SHP77 treated with DMSO at 0.1 percent for 48 hours (cell line): ENCODE results near the gene SCFD2.
"Not testable (repeated sequence)": the region's sequence is repeated elsewhere in the genome, so short reads cannot be mapped to it uniquely, and the experiment has no call there.

Experiments used
- DNase-seq: peaks from one replicate; lab custom pipeline; 2025; lab: John Stamatoyannopoulos, UW

The SCFD2 gene

DNA sequence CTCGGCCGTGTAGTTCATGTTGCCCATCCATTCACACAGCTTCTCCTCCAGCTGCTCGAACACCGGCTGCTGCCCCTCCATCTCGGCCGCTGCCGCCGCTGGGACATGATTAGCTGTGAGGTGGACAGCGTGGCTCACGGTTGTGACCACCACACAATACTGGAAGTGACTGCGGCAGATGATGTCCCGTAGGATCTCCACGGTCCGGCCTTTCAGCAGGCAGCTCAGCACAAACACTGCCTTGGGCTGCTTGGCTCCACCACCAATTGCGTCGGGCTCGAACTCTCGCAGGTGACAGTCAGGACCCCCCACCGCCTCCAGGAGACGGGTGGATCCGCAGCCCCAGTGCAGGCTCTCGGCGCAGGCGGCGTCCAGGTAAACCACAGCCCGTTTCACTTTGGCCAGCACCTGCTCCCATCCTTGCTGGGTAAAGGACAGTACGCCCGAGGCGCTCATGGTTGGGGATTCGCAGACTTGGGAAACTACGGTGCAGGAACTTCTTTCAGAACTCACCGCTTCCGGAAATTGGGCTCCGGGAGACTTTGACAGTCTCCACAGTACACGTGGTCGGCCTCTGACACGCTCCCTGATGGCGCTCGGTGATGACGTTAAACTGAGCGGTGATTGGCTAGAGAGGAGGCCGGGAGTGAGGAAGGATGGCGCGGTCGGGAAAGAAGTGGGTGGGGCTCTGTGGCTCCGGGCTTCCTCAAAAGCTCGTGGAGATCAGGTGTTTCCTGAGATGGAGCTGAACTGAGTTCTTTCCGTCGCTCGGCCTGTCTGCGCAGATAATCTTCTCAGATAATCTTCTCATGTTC is at the start of gene SCFD2:
Gene SCFD2 (minus strand): TSS at position 576 of the 815 bp plus-strand sequence.
- DNase-seq: peak; percentile 98

GRCh38 chr4:53409479-53409878 is 43.6 kb upstream of the SCFD2 start:
- DNase-seq: not testable (repeated sequence)

GRCh38 chr4:53380221-53380620 is 14.4 kb upstream of the SCFD2 start:
- DNase-seq: no peak

DNA sequence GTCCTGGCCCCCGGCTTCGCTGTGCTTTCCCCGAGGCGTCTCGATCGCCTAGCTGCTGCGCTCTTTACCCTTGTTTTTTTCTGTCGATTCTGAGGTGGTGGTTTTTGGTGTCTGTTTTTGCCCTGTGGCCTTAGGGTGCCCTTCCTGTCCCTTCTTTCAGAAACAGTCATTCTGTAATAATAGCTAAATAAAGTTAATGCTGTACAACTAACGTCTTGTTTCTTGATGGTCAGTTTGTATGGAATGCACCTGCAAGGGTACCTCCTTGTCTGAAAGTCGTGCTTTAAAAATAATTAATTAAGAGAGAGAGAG is 12.3 kb upstream of the SCFD2 start:
- DNase-seq: no peak

GRCh38 chr4:53377319-53378170 is 11.7 kb upstream of the SCFD2 start, which contains the start of gene FIP1L1:
FIP1L1 (plus strand) TSS chr4:53377641; CDS start chr4:53377839, 198 bp downstream.
- peak; percentile 94 for DNase-seq

DNA sequence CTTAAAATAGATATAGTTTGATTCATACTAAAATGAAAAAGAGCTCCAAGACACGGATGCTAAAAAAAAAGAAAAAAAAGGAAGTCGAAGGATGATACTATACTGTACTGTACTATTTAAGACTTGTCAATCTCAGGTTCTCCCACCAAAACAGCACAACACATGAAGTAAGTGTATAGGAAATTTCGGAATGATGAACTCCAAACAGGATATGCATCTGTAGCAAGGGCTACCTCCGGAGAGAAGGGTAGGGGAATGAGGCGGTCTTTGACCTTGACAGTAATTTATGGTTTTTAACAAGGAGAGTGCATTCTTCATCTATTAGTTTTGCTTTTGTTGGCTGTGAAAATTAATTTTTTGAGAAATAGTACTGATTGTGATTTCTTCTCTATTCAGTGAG is 11.0 kb upstream of the SCFD2 start:
- DNase-seq: peak; percentile 59

DNA sequence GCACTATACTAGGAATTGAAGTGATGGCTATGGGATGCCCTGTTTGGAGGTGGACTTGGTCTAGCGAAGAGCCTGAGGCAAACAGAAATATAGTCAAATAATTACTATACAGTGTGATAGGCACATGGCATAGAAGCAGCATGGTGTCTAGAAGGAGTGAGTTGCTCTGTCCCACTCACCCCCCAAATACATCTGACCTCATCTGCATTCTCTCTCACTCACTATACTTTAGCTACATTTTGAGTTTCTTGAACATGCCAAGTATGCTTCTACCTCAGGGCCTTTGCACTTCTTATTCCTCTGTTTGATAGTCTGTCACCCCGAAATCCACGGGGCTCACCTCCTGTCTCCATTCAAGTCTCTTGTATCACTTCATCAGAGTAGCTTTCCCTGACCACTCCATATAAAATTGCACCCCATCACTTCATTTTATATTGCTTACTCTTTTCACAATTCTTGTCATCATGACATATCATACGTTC is 9.0 kb upstream of the SCFD2 start:
- no peak for DNase-seq

DNA sequence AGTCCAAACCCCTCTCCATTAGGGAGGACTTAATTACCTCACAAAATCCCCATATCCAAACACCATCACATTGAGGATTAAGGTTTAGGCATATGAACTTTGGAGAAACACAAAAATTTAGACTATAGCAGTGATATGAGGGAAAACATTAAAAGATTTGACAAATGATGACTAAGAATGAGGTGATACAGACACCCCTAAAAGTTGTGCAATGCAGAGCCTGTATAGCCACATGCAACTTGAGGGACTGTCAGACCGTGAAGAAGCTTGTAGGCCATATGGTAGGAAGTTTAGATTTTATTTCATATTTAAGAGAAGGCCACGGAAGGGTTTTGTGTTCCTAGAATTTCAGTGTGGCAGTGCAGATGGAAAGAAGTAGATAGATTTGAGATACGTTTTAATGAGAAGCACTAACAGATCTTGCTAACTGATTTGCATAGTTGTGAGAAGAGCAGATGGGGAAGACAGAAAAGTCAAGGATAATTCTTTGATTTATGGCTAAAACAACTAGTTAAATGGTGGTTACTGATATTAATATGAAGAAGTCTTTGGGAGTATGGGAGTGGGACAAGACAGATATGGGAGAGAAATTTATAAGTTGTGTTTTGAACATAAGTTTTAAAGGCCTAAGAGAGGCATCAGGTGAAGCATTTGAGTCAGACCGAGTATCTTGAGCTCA is 6.1 kb upstream of the SCFD2 start:
- DNase-seq: no peak

- no peak for DNase-seq
These were observed 5.2 kb upstream of the SCFD2 start for GRCh38 chr4:53371049-53371448.

- no peak for DNase-seq
These were observed 1.9 kb upstream of the SCFD2 start for GRCh38 chr4:53367721-53368120.

DNA sequence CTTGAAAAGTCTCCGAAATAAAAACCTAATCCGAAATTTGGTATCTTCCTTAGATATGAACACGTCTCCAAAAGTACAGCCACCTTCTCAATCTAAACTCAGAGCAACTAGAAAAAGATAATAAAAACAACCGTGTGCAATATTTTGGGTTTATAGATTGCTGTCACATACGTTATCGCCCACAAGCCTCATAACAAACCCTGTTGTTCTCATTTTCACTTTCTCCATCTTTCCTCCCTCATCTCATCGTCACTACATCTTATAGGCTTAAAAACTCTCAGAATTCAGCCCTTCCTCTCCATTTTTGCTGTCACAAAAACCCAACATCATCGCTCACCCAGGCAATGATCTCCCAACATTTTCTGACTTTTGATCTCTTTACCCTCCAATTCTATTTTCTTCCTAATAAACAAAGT is 448 bp upstream of the SCFD2 start:
- no peak for DNase-seq

DNA sequence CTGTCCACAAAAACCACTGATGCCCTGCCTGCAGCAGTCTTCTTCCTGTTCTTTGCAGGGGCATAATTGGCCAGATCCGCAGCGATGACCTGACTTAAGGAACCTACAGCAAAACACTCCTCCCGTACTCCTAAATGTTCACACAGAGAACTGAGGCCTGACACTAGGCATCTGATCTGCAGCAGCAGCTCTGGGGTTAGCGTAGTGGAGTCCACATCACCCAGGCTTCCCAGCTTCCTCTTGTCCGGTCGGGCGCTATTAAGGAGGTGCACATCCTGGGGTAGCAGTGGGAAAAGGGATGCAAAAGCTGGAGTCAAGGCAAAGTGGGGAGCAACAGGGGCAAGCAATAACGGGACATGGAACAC is 758 bp downstream of the SCFD2 start:
- no peak for DNase-seq

DNA sequence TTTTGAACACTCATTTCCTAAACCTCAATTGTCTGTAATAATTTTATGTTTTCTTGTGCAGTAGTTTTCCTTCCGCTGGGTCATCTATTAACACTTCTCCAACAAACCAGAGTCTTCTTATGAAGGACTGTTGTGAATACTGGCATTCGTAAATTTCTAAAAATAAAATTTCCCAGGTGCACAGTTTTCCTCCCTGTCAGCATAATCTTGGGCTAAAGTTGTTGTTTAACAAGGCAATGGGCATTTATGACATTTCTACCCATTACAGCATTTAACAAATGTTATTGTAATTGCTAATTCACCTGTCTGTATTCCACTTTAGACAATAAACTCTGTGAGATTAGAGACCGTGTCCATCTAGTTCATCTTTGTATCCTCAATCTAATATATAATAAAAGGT is 1.2 kb downstream of the SCFD2 start:
- no peak for DNase-seq

DNA sequence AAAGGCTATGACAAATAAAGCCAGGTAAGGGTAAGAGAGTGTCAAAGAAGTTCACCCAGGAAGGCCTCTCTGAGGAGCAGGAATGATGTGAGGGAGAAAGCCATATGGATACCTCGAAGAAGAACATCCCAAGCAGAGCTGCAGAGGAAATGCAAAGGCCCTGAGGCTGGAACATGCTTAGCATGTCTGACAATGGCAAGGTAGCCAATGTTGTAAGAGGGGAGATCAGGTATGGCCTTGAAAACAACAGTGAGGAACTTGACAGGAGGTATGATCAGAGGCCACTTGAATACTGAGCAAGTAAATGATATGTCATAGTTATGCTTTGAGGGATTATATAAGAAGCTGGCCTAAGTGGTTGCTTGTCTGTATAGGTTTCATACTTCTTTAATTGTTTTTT is 3.8 kb downstream of the SCFD2 start:
- DNase-seq: no peak

DNA sequence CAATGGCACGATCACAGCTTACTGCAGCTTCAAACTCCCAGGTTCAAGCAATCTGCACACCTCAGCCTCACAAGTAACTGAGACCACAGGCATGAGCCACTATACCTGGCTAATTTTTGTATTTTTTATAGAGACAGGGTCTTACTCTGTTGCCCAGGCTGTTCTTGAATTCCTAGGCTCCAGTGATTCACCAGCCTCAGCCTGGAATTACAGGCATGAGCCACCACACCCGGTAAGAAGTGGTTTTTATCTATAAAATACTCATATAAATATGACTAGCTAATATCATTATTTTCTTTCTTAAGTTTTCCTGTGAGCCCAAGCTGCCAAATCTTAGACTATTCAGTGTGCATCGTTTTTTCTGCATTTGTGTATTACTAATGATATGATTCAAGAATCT is 4.4 kb downstream of the SCFD2 start:
- DNase-seq: no peak

- no peak for DNase-seq
These were observed 9.8 kb downstream of the SCFD2 start for GRCh38 chr4:53355930-53356521.

DNA sequence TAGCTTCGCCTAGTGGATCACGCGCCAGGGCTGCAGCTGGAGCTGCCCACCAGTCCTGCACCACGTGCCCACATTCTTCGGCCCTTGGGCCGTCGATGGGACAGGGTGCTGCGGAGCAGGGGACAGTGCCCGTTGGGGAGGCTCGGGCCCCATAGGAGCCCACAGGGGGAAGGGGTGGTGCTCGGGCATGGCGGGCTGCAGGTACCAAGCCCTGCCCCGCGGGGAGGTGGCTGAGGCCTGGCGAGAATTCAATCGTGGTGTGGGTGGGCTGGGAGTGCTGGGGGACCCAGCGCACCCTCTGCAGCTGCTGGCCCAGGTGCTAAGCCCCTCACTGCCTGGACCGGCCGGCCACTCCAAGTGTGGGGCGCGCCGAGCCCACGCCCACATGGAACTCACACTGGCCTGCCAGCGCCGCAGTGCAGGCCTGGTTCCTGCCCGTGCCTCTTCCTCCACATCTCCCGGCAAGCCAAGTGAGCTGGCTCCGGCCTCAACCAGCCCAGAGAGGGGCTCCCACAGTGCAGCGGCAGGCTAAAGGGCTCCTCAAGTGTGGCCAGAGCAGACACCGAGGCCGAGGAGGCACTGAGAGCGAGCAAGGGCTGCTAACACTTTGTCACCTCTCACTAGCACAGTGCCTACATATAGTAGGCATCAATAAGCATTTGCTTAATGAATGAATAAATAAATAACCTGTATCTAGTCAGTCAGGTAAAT is 11.7 kb downstream of the SCFD2 start:
- DNase-seq: no peak

GRCh38 chr4:53349091-53349491 is 16.8 kb downstream of the SCFD2 start:
- DNase-seq: no peak

GRCh38 chr4:53348046-53348445 is 17.8 kb downstream of the SCFD2 start:
- DNase-seq: no peak

DNA sequence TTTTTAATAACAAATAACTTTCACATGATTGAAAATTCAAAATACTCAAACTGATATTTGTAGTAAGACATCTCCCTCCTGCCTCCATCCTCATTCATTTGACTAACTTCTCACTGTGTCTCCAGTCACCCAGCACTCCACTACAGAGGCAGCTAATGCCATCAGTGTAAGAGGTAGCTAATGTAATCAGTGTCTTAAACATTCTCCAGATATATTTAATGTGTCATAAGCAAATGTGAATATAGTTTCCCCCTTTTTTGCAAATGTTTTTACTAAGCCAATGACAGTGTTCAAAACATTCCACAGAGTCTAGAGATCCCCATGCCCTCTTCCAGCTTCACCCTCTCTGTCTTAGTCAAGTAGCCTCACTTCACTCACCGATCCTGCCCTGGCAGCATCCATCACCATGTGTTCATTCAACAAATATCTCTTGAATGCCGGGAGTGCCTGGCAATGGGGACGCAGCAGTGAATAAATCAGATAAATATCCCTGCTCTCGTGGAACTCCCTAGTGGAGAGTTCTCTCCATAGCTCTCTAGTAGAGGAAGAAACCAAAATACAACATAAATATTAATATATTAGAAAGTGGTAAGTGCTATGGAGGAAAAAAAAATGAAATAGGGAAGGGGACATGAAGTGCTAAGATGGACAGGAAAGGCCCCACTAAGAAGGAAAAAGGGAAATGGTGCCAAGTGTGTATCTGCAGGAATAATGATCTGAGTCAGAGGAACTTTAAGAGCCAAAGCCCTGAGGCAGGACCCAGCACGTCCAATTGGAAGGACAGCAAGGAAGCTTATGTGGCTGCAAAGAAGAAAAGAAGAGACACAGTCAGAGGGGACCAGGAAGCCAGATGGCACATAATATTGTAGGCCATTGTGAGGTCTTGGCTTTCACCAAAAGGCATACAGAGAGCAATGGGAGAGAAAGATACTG is 18.7 kb downstream of the SCFD2 start:
- no peak for DNase-seq
